ENCODE results near the gene ATRN.

GRCh38 chr20:3470627-3471396 is at the start of gene ATRN:
- no peak for TF ChIP-seq CTCF (IDR thresholded peaks at IDR 0.05)
- TF ChIP-seq SP1 (CRISPR knock-in tag; conservative IDR thresholded peaks at IDR 0.05): peak; percentile 99
- 0 out of 2 replicates have a peak, but pooled peaks have one; percentile 19 for TF ChIP-seq SMAD3 (CRISPR knock-in tag; IDR thresholded peaks at IDR 0.05; ENCODE audit: borderline replicate concordance)
- TF ChIP-seq E2F5 (CRISPR knock-in tag; IDR thresholded peaks at IDR 0.05): peak; percentile 88
- 0 out of 2 replicates have a peak, but pooled peaks have one; percentile 68 for TF ChIP-seq FOXP1 (CRISPR knock-in tag; IDR thresholded peaks at IDR 0.05; ENCODE audit: borderline replicate concordance)
- TF ChIP-seq ETV6 (CRISPR knock-in tag; IDR thresholded peaks at IDR 0.05): peak; percentile 6; the same call in 1 of the 2 replicates
- TF ChIP-seq, protein P1, sequence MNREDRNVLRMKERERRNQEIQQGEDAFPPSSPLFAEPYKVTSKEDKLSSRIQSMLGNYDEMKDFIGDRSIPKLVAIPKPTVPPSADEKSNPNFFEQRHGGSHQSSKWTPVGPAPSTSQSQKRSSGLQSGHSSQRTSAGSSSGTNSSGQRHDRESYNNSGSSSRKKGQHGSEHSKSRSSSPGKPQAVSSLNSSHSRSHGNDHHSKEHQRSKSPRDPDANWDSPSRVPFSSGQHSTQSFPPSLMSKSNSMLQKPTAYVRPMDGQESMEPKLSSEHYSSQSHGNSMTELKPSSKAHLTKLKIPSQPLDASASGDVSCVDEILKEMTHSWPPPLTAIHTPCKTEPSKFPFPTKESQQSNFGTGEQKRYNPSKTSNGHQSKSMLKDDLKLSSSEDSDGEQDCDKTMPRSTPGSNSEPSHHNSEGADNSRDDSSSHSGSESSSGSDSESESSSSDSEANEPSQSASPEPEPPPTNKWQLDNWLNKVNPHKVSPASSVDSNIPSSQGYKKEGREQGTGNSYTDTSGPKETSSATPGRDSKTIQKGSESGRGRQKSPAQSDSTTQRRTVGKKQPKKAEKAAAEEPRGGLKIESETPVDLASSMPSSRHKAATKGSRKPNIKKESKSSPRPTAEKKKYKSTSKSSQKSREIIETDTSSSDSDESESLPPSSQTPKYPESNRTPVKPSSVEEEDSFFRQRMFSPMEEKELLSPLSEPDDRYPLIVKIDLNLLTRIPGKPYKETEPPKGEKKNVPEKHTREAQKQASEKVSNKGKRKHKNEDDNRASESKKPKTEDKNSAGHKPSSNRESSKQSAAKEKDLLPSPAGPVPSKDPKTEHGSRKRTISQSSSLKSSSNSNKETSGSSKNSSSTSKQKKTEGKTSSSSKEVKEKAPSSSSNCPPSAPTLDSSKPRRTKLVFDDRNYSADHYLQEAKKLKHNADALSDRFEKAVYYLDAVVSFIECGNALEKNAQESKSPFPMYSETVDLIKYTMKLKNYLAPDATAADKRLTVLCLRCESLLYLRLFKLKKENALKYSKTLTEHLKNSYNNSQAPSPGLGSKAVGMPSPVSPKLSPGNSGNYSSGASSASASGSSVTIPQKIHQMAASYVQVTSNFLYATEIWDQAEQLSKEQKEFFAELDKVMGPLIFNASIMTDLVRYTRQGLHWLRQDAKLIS (CRISPR knock-in tag; IDR thresholded peaks at IDR 0.05; ENCODE audit: borderline replicate concordance): no peak
